Posterior vena cava (tissue), 2 donors: ENCODE results near the gene POLR2J3. TPM values are rescaled to one million over a fixed set of nuclear protein-coding genes. Genes with fewer than 3 reads are reported as not detected.
"Not testable (repeated sequence)": the region's sequence is repeated elsewhere in the genome, so short reads cannot be mapped to it uniquely, and the experiment has no call there.

Experiments
- DNase-seq: peaks from one replicate; pipeline ENCODE4 v3.0.0-alpha.2; 2020; ENCODE audit warnings: low spot score
- intact Hi-C, 2 donors: fragments of 100-400 bp; cut with DNase I; formaldehyde crosslinking; loops; one replicate each; pipeline versions ENCODE4 v1.14.1 to v1.14.2; 2022 to 2023
- long read RNA-seq, 2 donors: library from polyadenylated mRNA; unstranded; transcript quantifications; one replicate each; pipeline ENCODE4 v2.0.0, GENCODE V29; 2020 to 2021
- total RNA-seq, 2 donors: library from RNA; stranded (reverse); fragmentation: NEBNext Ultra II Directional; extraction: Animal tissue kit (Norgen Biotek cat#: 25700); gene quantifications; one replicate each; pipeline ENCODE4 v1.2.1, GENCODE V29; 2021
- donor health status: DM: yes; HTN: yes; CAD: no.
- donor health status: DM: yes; HTN: yes; CAD: no.

The POLR2J3 gene
- 10 to 100 TPM; 21.9 to 32.0 TPM for total RNA-seq
- long read RNA-seq, donor 1, full-length matches to known transcripts, result 4 of 5 reads
- long read RNA-seq, donor 1, partial matches to known transcripts, result 0 of 5 reads
- long read RNA-seq, donor 1, other reads (novel, unspliced or antisense), result 1 of 5 reads
- long read RNA-seq, donor 2, full-length matches to known transcripts, result 5 of 8 reads
- long read RNA-seq, donor 2, partial matches to known transcripts, result 0 of 8 reads
- long read RNA-seq, donor 2, other reads (novel, unspliced or antisense), result 3 of 8 reads

DNA sequence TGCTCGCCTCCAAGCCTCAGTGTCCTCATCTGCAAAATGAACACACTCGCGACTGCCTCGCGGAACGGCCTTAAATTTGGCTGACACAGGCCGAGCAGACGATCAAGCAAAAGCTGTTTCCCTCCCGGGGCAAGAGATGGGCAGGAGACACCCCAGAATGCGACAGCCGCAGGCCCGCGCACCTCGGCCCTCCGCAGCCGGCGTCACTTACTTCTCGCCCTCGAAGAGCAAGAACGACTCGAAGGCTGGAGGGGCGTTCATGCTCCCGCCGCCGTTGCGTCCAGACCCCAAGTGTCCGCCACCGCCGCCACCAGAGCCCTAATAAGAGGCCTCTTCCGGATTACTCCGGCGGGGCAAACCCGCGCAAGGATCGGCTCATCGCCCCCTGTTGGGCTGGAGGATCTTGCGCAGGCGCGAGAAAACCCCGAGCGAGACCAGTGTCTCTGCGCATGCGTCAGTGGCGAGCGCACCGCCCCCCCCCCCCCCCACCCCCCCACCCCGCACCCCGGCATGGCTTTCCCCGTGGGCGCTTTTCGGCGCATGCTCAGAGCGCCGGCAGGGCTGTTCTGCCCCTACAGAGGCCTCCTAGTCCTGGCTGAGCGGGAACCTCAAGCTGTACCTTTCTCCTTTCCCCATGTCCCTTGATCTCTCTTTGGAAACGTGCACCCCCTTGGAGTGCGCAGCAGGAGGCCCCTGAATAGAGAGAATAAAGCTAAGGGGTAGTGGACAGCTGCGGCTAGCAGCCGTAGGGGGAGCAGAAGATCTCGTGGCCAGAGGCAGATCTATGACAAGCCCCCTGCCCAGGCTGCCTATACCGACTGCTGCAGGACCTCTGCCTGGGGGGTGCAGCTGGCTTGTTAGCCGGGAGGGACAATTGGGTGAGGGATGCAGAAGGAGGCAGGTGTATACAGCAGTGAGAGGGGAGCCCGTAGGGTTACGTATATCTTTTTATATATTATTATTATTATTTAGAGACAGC, at the start of gene POLR2J3:
Gene POLR2J3, minus strand, starts transcription at position 323 of the 979 bp plus-strand sequence. Its CDS starts 62 bp downstream, at position 261.
- DNase-seq, result peak; percentile 99
- intact Hi-C loops, result not testable (repeated sequence)

DNA sequence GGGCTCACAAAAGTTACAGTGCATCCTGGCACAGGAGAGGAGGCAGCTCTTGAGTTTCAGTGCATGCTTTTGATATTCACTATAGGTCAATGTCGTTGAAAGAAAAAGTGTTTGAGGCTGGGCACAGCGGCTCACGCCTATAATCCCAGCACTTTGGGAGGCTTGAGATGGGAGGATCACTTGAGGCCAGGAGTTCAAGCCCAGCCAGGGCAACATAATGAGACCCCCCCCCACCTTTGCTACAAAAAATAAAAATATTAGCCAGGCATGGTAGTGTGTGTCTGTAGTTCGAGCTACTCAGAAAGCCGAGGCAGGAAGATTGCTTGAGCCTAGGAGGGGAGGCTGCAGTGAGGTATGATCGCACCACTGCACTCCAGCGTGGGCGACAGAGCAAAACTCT, 45.7 kb upstream of the POLR2J3 start:
- intact Hi-C loops, result not testable (repeated sequence)
- DNase-seq, result peak; percentile 19

DNA sequence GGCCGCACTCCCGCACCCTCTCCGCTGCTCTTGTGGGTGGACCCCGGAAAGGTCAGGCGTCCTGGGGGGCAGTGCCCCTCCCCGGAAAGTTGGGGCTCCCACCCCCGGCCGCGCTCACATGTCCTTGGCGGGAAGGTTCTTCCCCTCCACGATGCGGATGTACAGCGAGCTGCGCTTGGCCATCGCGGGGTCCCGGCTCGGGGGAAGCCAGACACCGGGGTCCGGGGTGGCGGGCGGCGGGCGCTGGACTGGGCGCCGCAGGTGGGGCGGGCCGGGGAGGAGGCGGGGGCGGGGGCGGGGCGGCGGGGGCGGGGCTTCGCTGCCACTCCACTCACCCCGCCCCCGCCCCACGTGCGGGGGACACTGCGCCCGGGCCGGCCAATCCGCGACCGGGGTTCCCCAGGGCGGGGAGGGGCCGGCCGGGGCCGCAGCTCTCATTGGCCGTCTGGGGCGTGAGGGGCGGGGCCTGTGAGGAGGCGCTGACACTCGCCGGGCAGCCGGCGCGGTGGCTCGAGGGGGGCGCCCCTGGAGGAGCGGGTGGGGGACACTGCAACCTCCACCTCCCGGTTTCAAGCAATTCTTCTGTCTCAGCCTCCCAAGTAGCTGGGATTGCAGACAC, 44.2 kb upstream of the POLR2J3 start, which contains the start of gene RASA4:
Gene RASA4, minus strand, starts transcription at position 250 of the 619 bp plus-strand sequence. Its CDS starts 67 bp downstream, at position 183.
- peak; percentile 86 for DNase-seq
- intact Hi-C loops, result not testable (repeated sequence)

DNA sequence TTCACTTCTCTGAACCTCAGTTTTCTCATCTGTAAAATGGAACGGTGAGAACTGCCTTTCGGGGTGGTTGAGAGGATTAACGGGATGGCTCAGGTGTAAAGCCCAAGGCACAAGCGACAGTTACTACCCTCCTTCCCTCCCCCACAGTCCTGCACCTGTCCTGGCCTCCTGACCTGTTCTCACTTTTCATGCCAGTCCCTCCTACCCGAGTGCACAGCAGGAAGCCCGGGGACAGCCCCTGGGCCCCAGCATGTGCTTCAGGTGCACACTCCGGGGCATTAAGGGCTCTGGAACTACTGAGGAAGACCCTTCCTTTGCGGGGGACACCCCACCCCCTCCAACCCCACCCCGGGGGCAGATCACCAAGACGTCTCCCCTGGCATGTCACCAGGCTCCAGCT, 43.5 kb upstream of the POLR2J3 start:
- DNase-seq, intact Hi-C loops: not testable (repeated sequence)

DNA sequence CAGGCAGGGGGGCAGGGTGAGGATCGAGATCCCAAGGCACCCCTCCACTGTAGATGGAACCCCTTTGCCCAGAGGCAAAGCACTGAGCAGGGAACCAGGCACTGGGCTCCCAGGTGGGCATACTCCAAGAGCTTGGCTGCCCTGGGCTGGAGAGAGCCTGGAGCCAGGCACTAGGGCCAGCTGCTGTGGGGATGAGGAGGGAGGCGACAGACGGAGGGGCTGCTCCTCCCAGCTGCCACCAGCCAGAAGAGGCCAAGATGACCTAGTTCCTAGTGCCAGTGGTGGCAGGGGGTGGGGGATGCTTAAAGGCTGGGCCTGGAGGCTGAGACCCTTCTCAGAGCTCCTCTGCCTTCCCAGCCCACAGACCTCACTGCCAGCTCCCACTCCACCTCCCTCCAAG, 42.5 kb upstream of the POLR2J3 start:
- intact Hi-C loops, result not testable (repeated sequence)

DNA sequence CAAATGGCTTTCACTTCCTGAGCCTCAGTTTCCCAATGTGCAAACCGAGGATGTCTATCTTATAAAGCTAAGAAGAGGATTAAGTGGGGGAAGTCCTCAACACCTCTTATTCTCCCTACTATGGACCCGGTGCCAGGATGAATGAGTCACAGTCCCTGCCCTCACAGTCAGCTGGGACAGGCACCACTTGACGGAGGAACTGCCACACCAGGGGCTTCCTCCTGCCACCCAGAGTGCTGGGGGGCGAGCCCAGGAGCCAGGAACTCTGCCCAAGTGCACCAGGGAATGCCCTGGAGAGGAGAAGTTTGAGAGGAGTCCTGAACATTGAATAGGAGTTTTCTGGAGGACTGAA, 41.9 kb upstream of the POLR2J3 start:
- DNase-seq, intact Hi-C loops: not testable (repeated sequence)

More for the DNA sequence above, 42.5 kb upstream of the POLR2J3 start:
- not testable (repeated sequence) for DNase-seq

DNA sequence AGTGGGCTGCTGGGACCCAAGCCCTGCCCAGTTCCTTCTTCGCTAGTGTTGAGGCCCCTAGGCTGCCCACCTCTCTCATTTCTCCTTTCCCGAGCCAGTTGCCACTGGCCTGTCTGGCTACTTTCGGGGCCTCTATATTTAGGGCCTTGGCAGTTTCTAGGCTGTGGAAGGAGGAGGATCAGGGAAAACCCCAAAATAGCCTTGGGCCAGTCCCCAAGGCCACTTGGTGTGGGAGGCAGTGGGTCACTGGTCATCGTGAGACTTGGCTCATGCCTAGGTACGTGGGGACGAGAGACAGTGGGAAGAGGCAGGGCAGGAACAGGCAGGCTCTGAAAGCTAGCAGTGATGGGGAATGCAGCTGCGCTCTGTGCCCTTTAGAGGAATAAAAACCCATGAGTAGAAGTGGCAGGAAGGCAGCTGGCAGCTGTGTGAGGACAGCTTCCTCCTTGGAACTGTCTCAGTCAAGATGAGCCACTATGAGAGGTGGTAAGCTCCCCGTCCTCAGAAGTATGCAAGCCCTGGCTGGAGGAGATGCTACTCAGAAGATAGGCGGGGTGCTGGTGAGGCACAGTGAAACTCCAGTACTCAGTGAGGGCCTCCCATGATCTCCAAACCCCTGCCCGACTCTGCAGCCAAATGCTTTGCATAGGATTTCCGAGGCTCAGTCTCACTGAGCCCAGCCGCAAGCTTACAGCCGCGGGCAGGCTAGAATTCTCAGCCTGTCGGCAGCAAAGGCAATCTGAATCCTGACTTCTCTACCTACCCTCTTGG, 41.4 kb upstream of the POLR2J3 start:
- peak; percentile 16 for DNase-seq
- intact Hi-C loops, result not testable (repeated sequence)

DNA sequence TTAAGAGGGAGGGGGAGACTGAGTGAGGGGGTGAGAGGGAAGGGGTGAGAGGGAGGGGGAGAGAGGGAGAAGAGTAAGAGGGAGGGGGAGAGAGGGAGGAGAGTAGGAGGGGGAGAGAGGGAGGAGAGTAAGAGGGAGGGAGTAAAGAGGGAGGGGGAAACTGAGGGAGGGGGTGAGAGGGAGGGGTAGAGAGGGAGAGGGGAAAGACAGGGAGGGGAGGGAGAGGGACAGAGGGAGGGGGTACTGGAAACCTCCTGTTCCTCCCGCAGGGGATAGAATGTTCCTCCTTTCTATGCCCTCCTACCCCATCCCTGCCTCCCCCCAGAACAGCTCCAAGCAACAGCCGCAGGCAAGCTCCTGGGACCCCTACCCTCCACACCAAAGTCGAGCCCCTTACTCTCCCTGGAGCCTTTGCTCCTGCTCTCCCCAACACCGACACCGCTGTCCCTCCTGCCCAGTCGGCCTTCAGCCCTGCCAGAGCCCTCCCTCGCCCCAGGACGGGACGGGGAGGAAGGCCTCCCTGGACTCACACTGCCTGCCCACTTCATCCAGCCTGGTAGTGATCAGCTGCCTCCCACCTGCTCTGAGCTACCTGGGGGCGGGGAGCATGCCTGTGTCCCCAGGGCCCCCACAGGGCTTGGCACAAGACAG, 39.4 kb upstream of the POLR2J3 start:
- DNase-seq, result peak; percentile 78
- intact Hi-C loops, result not testable (repeated sequence)

DNA sequence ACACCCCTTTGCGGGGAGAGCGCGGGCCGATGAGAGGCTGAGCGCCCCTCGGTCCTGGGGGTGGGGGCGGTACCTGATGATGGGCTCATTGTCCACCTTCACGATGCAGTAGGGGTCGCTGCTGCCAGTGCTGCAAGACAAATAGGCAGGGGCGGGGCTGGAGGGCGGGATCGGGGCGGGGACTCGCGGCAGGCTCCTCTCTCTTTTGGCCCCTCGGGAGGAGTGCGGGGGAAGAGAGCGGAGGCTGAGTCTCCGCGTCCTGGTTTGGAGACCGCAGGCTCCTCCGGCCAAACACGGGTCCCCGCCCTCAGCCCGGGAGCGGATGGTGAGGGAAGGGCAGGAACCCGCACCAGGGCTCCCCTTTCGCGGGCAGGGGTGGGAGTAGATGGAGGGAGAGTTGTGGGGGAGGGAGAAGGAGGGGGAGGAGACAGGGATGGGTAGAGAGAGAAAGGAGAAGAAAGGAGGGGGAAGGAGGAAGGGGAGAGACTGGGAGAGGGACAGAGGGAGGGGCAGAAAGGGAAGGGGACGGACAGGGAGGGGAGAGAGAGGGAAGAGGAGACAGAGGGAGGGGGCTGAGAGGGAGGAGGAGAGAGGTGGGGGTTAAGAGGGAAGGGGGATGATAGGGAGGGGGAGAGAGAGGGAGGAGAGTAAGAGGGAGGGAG, 38.8 kb upstream of the POLR2J3 start:
- intact Hi-C loops, DNase-seq: not testable (repeated sequence)

DNA sequence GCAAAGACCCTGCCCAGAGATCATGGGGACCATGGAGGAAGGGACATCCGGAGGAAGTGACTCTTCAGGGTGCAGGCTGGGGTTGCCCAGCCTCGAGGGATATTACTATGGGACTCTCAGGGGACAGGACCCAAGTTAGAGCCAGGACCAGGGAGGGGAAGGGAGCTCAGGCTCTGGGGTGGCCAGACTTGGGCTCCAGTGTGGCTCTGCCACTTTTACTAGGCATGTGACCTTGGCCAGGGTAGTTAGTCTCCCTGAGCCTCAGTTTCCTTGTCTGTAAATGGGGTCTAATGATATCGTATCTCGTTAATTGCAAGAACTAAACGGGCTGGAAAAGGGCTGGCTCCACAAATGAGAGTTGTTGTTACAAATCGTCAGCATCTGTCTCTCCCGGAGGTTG, 38.1 kb upstream of the POLR2J3 start:
- intact Hi-C loops, result not testable (repeated sequence)
- peak; percentile 69 for DNase-seq

DNA sequence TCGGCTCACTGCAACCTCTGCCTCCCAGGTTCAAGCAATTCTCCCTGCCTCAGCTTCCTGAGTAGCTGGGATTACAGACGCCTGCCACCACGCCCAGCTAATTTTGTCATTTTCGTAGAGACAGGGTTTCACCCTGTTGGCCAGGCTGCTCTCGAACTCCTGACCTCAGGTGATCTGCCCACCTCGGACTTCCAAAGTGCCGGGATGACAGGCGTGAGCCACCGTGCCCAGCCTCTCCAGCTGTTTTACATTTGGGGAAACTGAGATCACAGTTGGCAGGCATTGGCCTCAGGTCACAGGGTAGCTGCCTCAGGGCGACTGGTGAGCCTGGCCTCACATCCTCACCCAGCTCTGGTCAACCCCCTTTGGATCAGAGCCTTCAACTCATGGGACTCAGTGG, 37.4 kb upstream of the POLR2J3 start:
- DNase-seq, intact Hi-C loops: not testable (repeated sequence)

DNA sequence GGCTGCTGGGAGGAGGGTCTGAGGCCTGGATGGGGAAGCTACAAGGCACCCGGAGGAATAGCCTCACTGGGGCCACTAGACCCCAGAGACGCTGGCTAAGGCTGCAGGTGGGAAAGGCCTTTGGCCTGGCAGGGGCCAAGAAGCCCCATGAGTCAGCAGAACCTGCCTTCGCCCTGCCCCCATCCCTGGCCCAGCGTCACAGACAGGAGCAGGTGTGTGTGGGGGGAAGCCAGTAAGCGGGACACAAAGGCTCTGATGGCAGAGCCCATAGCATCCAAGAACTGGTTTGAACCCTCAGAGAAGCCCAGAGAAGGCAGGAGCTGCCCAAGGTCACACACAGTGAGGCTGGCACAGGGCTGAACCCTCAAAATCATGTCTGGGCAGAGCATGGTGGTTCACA, 34.5 kb upstream of the POLR2J3 start:
- intact Hi-C loops, DNase-seq: not testable (repeated sequence)

DNA sequence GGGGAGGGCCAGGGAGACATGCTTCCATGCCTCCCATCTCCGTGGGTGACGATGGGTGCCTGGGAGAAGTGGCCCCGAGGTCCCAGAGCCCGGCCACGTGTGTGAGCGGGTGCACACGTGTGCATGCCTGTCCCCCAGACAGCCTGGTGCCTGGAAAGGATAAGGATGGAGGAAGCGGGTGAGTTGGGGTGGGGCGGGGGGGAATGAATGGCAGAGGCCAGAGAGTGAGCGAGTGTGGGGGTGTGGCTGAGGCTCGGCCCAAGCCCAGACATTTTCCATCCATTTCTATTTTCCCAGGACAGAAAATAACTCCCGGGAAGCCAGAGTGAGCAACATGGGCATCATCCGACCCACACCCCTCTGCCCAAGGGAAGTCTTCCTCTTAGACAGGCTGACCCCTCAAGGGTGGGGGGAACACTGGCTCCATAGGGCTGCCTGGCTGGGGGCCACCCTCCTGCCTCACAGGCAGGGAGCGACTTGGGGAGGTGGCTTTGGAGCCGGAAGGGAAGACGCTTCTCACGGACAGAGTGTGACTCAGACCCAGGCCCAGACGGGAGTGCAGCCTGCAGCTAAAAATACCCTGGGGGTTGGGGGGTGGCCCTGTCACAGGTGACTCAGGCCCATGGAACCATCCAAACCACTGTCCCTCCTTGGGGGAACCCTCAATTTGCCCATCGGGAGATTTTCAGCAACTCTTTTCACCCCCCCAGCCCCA, 32.2 kb upstream of the POLR2J3 start:
- DNase-seq, intact Hi-C loops: not testable (repeated sequence)

DNA sequence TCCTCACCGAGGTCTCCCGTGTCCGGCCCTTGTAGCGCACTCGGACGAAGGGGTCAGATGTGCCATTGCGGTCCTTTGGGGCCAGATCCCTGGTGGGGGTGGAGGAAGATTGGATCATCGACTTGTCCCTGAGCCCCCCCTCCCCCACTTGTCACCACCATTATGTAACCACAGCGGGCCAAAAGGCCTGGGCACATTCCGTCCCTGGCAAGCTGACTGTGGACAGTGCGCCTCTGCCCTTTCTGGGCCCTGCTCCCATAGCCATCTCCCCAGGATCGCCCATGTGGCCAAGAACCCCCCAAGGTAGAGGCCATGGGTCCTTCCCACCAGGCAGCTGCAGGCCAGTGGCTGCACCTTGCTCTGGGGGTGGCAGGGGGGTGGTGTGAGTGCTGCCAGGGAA, 29.9 kb upstream of the POLR2J3 start:
- intact Hi-C loops, DNase-seq: not testable (repeated sequence)

DNA sequence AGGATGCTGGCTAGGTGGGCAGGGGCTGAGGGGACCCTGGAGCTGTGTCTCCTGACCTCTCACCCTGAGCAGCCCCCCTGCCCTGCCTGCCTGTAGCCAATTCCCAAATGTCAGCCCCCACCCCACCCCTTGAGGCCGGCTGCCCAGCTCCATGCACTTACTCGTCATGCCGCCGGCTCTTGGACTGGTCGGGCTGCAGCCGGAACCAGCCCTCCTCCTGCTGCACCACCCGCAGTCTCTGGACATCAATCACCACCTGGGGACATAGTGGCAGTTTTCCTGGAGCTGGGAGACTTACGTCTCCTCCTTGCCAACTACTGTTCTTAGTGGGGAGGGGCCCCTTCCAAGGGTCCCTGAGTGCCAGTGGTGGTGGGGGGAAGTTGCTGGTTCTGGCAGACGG, 27.3 kb upstream of the POLR2J3 start:
- DNase-seq, intact Hi-C loops: not testable (repeated sequence)

DNA sequence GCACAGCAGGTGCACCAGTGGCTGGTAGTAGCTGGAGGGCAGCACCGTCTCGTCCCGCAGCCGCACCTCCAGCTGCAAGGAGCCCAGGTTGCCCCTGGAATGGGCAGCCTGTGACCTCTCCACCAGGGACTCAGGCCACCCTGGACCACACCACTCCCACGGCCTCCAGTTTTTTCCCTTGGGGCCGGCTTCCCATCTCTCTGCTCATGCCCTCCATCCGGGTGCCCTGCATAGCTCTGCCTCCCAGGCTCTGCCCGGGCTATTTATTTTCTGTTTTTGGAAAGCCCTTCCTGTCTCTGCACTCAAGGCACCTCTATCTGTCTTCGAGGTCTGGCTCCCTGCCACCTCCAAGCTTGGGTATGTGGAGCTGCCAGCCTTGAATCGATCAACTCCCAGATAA, 23.7 kb upstream of the POLR2J3 start:
- DNase-seq, intact Hi-C loops: not testable (repeated sequence)

DNA sequence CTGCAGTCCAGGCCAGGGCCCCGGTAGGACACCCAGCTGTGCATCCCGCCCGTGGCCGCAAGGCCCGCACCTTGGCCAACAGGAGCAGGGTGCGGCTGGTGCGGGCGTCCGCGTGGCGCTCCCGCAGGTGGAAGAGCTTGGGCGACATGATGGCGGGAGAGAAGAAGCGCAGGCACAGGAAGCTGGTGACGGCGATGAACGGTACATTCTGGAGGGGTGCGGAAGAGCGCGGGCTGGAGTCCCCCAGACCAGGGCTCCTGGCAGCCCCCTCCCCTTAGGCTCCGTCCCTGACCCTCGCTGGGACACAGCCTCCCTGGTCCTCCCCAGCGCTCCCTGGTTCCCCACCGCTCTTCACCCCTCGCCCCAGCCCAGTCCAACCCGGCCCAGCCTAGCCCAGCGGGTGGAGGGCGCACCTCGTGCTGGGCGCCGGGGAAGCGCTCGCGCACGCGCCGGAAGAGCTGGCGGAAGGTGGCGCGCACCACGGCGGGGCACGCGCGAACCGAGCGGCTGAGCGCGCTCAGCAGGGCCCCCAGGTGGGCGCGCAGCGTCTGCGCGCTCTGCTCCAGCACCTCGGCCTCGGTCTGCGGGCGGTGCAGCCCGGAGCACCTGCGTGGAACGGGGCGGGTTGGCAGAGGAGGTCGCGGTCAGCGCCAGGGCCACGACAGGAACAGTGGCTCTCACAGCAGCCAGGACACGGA, 21.4 kb upstream of the POLR2J3 start:
- intact Hi-C loops, DNase-seq: not testable (repeated sequence)
